ENCODE data around the gene SEMA3D.

The SEMA3D gene

DNA sequence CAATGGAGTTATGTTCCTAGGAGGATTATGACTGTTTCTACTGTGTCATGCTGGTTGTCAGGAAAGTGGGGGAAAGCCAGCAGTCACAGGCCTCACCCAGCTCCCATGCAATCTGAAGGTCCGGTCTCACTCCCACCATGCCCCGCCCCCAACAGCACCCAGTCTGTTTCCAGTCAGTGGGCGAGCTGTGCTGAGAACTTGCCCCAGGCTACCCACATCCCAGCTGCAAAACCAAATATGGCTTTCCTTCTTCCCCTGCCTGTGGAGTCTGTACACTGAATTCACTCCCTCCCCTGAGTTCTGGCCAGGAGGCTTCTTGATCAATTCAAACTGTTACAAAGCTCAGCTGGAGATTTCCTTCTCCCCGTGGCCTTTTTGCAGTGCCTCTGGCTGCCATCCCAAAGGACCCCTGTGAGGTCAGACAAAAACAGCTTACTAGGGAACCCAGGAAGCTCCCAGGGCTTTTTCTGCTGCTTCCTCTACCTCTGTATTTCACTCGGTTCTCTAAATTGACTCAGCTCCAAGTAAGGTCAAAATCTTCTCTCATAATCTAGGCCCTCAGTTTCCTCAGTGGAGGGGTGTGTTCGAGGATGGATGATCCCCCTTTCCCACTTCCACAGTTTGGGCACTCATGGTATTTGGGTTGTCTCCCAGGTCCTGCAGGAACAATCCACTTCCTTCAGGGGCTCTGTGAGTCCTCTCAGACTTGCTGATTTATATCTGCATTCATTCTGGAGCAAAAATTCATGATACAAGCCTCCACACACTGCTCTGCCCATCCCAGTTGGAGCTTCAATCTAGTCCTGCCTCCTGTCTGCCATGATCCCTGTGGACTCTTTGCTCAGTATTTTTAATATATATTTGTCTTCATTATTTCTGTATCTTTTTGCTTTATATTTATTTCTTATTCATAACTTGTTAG, 205.5 kb downstream of the SEMA3D start:
- no peak for DNase-seq

DNA sequence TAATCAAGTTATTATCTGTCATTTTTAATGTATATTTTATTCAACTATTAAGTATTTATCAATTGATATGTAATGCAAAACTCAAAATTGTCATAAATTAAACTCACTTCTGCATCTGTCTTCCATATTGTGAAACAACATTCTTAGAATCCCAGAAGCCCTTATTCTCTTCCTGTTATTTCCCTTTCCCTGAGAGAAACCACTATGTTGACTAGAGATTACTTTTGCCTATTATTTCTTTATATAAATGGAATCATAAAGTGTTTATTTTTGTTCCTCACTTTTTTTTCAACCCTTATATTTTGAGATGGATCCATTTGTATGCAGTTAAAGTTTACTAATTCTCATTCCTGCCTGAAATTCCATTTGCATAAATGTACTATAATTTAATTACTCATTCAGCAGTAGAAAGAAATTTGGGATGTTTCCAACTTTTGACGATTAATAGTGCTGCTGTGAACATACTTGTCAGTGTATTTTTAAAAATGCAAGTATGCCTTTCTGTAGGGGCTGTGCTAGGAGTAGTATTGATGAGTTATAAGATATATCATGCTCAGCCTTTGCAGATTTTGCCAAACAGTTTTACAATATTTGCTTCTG, 211.2 kb downstream of the SEMA3D start:
- DNase-seq = peak; percentile 76

GRCh38 chr7:84971360-84971759, 215.5 kb downstream of the SEMA3D start:
- no peak for DNase-seq

DNA sequence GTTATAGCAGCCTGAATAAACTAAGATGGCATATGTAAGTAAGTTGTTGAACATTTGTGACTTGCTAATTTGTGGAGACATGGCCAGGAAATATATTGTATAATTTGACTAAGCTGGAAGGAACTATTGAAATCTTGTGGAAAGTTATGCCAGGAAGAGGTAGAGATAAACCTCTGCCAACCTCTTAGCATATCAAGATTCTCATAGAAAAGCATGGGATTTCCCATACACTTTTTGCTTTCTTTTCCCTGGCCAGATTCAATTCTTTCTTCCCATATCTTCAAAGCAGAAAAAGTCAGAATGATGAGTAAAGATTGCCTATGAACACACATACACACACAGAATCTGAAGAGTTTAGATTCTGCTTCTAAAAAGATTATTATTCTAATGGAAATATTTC, 216.2 kb downstream of the SEMA3D start:
- DNase-seq = no peak

- DNase-seq = no peak
These were observed 233.6 kb downstream of the SEMA3D start for GRCh38 chr7:84953234-84953633.

DNA sequence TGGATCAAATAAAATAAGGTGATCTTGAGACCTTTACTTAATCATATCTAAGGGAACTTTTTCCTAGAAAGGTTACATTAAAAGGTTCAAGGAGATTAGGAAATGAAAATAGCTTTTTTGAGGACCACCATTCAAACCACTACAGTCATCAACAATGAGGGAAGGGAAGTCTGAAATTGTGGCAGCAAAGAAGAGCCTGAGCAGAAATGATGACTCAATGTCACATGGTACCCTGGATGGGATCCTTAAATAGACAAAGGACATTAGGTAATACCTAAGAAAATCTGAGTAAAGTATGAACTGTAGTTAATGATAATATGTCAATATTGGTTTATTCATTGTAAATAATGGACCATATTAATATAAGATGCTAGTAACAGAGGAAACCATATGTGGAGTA, 236.0 kb downstream of the SEMA3D start:
- peak; percentile 15 for DNase-seq

GRCh38 chr7:84949501-84949900, 237.4 kb downstream of the SEMA3D start:
- DNase-seq = peak; percentile 39

GRCh38 chr7:84949067-84949466, 237.8 kb downstream of the SEMA3D start:
- DNase-seq = peak; percentile 40

DNA sequence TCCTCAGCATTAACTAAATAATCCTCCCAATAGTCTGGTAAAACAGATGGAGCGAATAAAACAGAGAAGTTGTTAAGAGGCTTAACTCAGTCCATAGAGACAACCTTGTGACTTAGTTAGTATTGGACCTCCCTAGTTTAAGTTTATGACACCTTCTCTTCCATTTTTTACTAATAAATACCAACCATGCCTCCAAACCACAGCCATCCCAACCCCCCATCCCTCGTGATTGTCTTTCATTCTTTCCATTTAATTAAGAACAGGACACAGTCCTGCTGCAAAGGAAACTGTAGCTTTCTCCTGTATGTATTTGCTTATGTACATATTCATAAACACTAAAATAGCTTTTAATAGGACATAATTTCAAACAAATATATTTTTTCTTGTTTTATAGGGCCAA, 238.2 kb downstream of the SEMA3D start:
- peak; percentile 75 for DNase-seq

DNA sequence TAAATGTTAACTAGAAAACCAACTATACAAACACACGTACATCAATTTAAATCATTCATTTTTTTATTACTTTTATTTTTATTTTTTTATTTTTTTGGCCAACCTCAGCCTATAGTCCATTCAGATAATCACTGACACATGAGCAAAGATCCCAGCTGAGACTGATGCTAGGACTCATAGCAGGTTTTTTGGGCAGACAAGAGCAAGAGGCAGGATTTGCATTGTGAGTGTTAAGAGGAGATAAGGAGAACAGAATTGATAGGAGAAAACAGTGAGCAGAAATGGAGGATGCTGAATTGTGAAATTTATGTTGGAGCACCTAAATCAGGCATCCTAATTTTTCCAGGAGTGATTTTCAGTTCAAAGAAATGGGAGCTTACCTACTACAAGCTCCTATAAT, 240.3 kb downstream of the SEMA3D start:
- DNase-seq = no peak
